ENCODE results near the gene INSR. TPM values are rescaled to one million over a fixed set of nuclear protein-coding genes. Genes with fewer than 3 reads are reported as not detected.

Gene INSR
- polyA plus RNA-seq, 1 of the 3 experiments (the other 2 are of a cell fraction): 3.6 TPM

DNA sequence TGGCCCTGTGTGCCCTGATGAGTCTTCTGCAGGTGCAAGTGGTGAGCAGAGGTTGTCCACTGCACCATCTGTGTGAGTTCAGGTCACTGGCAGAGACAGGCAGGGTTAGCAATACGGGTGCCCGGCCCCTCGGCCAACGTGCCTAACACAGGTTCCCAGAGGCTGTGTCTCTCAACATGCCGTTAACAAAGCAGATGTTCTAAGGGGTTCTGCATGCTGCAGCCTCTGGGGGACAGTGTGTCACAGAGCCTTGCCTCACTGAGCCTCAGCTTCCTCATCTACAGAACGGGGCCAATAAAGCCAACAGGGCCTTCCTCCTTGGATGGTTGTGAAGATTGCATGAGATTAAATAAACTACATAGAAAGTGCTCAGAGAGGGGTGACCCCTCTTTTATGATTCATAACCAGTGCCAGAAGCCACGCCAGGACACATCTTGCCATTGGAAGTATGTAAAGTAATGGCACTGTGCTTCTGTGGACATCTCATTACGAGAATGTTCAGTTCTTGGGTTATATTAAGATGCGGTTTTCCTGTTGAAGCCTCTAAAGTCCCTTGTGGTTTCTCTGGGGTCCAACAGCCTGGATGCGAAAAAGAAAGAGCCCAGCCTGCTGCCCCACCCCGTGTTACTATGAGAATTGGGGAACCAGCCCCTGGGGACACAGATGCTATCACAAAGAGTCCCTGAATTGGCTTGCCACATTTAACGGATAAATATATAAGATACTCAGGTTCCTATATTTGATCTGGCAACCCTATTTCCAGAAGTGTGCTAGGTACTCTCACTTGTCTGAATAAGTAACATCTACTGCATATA is 43.4 kb upstream of the INSR start (continued):
- TF ChIP-seq, protein P1, sequence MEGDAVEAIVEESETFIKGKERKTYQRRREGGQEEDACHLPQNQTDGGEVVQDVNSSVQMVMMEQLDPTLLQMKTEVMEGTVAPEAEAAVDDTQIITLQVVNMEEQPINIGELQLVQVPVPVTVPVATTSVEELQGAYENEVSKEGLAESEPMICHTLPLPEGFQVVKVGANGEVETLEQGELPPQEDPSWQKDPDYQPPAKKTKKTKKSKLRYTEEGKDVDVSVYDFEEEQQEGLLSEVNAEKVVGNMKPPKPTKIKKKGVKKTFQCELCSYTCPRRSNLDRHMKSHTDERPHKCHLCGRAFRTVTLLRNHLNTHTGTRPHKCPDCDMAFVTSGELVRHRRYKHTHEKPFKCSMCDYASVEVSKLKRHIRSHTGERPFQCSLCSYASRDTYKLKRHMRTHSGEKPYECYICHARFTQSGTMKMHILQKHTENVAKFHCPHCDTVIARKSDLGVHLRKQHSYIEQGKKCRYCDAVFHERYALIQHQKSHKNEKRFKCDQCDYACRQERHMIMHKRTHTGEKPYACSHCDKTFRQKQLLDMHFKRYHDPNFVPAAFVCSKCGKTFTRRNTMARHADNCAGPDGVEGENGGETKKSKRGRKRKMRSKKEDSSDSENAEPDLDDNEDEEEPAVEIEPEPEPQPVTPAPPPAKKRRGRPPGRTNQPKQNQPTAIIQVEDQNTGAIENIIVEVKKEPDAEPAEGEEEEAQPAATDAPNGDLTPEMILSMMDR (IDR thresholded peaks at IDR 0.05): no peak
- TF ChIP-seq, protein P2, sequence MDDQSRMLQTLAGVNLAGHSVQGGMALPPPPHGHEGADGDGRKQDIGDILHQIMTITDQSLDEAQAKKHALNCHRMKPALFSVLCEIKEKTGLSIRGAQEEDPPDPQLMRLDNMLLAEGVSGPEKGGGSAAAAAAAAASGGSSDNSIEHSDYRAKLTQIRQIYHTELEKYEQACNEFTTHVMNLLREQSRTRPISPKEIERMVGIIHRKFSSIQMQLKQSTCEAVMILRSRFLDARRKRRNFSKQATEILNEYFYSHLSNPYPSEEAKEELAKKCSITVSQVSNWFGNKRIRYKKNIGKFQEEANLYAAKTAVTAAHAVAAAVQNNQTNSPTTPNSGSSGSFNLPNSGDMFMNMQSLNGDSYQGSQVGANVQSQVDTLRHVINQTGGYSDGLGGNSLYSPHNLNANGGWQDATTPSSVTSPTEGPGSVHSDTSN (IDR thresholded peaks at IDR 0.05): no peak

DNA sequence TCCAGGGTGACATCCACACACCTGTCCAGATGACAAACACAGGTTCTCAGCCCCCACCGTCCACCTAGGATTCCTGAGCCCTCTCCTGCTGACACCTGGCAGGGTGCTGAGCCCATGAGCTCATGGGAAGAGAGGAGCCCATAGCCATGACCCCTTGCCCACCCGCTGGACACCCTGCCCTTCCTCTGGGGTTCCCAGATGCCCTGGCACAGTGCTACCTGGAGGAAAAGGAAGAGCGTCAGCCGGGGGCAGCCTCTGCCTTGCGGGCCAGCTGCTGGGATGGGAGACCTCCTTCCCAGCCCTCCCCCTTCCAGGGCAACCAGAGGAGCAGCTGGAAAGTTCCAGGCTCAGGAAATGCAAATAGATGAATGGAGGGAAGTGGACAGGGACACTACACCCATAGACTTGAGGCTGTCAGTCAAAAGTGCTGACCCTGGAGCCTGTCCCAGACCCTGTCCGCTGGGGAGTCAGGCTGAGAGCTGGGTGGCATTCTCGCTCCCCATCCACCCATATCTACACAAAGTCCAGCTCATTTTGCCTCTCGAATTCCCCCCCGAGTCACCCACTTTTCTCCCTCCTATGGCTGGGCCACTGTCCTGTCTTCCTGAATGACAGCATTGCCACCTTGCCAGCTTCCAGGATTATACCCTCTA is 42.2 kb upstream of the INSR start:
- Histone ChIP-seq H3K9me2 (no peaks in the 10 kb centered on the region), H3K36me3 (replicated peaks in 1 of 2; ENCODE audit: control insufficient read depth in 1 of 2, insufficient read depth in 2 of 2, low read length in 1 of 2) (no peaks in the 10 kb centered on the region), H3K79me2 (ENCODE audit: insufficient read depth) (no peaks in the 10 kb centered on the region), H3K27me3 (ENCODE audit: insufficient read depth) (peaks cover 8% of the 10 kb centered on the region; the same call in 1 of the 2 replicates), H4K20me1 (ENCODE audit: insufficient read depth) (no peaks in the 10 kb centered on the region), H3K4me2 (no peak overlapping the region), H3K9ac (no peak overlapping the region), H3K4me1 (ENCODE audit: control insufficient read depth in 1 of 2, insufficient read depth in 2 of 2, low read depth in 1 of 2, low read length in 1 of 2) (no peaks in the 10 kb centered on the region), H2AFZ (ENCODE audit: low read depth) (no peak overlapping the region), H3K9me3 (no peaks in the 10 kb centered on the region), H3K27ac (ENCODE audit: low read depth in 2 of 2, low read length in 1 of 2) (no peak overlapping the region), H3F3A (replicated peaks; ENCODE audit: insufficient read depth) (no peaks in the 10 kb centered on the region), H3K4me3 (ENCODE audit: low read depth in 2 of 2, low read length in 1 of 2) (no peak overlapping the region)
- DNase-seq: no peak
- 10% methylated on average over 6 of the region's 9 CpGs for WGBS (ENCODE audit: low lambda C conversion rate)
- no peak for TF ChIP-seq ELF1 (IDR thresholded peaks at IDR 0.05)
- CTCF ChIA-PET: interaction anchor here (0.5 to 1.4 kb wide), 3 partner anchors 42 to 1762 kb away, joined by 4 to 9 read pairs (median 5); partner anchors contain the start of gene INSR
- POLR2A ChIA-PET: no interaction called here

DNA sequence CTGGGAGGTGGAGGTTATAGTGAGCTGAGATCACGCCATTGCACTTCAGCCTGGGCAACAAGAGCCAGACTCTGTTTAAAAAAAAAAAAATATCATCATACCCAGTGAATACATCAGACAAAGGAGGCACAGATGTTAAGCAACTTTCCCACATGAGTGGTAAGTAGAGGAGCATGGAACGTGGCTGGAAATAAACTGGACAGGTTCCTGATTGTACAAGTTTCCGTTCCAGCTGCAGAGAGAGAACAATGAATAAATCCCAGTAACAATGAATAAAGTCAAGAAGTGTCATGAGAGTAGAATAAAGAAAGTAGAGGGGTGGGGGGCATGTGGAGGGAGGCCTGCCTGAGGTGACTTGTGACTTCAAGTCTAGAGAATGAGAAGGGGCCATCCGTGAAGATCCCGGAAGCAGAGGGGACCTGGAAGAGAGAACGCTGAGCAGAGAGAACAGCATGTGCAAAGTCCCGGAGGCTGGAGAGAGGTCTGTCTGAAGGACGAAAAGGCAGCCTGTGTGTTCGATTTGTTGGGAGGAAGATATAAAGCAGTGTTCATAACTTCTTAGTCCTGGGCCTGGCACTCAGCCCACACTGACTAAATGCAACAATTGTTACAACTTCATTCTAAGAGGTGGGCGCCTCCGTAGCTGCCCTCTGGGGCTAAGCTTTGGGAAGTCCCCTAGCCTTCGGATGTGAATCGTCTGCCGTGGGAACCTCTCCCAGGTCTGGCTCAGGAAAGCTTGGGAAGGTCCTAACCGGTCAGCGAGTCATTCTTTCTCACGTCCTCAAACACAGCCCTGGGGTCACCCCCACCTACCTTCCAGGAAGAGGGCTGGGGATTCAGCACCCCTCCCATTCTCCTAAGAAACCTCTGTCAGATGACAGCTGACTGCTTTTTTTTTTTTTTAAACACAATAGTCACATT is 39.2 kb upstream of the INSR start:
- no peaks in the 10 kb centered on the region for H4K20me1 ChIP-seq (ENCODE audit: insufficient read depth)
- 26% methylated on average over 10 of the region's 17 CpGs for WGBS (ENCODE audit: low lambda C conversion rate)
- H2AFZ ChIP-seq (ENCODE audit: low read depth): no peak overlapping the region
- H3F3A ChIP-seq (replicated peaks; ENCODE audit: insufficient read depth): no peaks in the 10 kb centered on the region
- no peak overlapping the region for H3K4me2 ChIP-seq
- H3K27ac ChIP-seq (ENCODE audit: low read depth in 2 of 2, low read length in 1 of 2): no peak overlapping the region
- H3K4me1 ChIP-seq (ENCODE audit: control insufficient read depth in 1 of 2, insufficient read depth in 2 of 2, low read depth in 1 of 2, low read length in 1 of 2): no peaks in the 10 kb centered on the region
- ChIA-PET POLR2A (no interaction called here), CTCF (no interaction called here)
- H3K27me3 ChIP-seq (ENCODE audit: insufficient read depth): peaks cover 12% of the 10 kb centered on the region; the same call in 1 of the 2 replicates
- H3K9ac ChIP-seq: no peak overlapping the region
- no peaks in the 10 kb centered on the region for H3K79me2 ChIP-seq (ENCODE audit: insufficient read depth)
- H3K9me3 ChIP-seq: no peaks in the 10 kb centered on the region
- H3K9me2 ChIP-seq: no peaks in the 10 kb centered on the region
- H3K4me3 ChIP-seq (ENCODE audit: low read depth in 2 of 2, low read length in 1 of 2): no peak overlapping the region
- H3K36me3 ChIP-seq (replicated peaks in 1 of 2; ENCODE audit: control insufficient read depth in 1 of 2, insufficient read depth in 2 of 2, low read length in 1 of 2): no peaks in the 10 kb centered on the region
- no peak for DNase-seq
- TF ChIP-seq RAD21 (IDR thresholded peaks at IDR 0.05; ENCODE audit: low read length) (no peak), FOXM1 (IDR thresholded peaks at IDR 0.05; ENCODE audit: low read depth) (no peak), CHD2 (IDR thresholded peaks at IDR 0.05; ENCODE audit: low read length, partially characterized antibody) (no peak), RXRA (IDR thresholded peaks at IDR 0.05; ENCODE audit: borderline replicate concordance, low read depth) (no peak), EP300 (IDR thresholded peaks at IDR 0.05; ENCODE audit: borderline replicate concordance in 1 of 2, low read depth in 1 of 2, low read length in 1 of 2) (no peak), SMC3 (IDR thresholded peaks at IDR 0.05; ENCODE audit: low read depth, low read length) (no peak), TAF1 (IDR thresholded peaks at IDR 0.05; ENCODE audit: borderline replicate concordance, low read depth, low read length) (no peak), YY1 (IDR thresholded peaks at IDR 0.05; ENCODE audit: low read depth) (no peak), RFX5 (IDR thresholded peaks at IDR 0.05; ENCODE audit: low read length) (no peak), GATA2 (CRISPR knock-in tag; IDR thresholded peaks at IDR 0.05) (no peak), GABPA (IDR thresholded peaks at IDR 0.05; ENCODE audit: low read depth) (no peak), POLR2AphosphoS5 (IDR thresholded peaks at IDR 0.05; ENCODE audit: low read depth, low read length) (no peak)
- TF ChIP-seq, protein P3, sequence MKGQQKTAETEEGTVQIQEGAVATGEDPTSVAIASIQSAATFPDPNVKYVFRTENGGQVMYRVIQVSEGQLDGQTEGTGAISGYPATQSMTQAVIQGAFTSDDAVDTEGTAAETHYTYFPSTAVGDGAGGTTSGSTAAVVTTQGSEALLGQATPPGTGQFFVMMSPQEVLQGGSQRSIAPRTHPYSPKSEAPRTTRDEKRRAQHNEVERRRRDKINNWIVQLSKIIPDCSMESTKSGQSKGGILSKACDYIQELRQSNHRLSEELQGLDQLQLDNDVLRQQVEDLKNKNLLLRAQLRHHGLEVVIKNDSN (IDR thresholded peaks at IDR 0.05; ENCODE audit: borderline replicate concordance, low read depth): no peak
- TF ChIP-seq, protein P4, sequence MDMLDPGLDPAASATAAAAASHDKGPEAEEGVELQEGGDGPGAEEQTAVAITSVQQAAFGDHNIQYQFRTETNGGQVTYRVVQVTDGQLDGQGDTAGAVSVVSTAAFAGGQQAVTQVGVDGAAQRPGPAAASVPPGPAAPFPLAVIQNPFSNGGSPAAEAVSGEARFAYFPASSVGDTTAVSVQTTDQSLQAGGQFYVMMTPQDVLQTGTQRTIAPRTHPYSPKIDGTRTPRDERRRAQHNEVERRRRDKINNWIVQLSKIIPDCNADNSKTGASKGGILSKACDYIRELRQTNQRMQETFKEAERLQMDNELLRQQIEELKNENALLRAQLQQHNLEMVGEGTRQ (IDR thresholded peaks at IDR 0.05; ENCODE audit: borderline replicate concordance, low read depth, low read length): no peak
- TF ChIP-seq, protein P5, sequence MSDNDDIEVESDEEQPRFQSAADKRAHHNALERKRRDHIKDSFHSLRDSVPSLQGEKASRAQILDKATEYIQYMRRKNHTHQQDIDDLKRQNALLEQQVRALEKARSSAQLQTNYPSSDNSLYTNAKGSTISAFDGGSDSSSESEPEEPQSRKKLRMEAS (IDR thresholded peaks at IDR 0.05; ENCODE audit: low read depth): no peak
